Fibroblast of villous mesenchyme (primary cell): ENCODE data around the gene NRG2. TPM values are rescaled to one million over a fixed set of nuclear protein-coding genes. Genes with fewer than 3 reads are reported as not detected.

Source experiments
- DNase-seq: peaks from one replicate; pipeline ENCODE4 v3.0.0-alpha.2; 2010; ENCODE audit warnings: low read depth
- H3K4me3 ChIP-seq: 2 replicates; pipeline ENCODE4 v1.5.1; 2011; ENCODE audit warnings: low read depth, mild to moderate bottlenecking, low read length
- CTCF ChIP-seq: IDR thresholded peaks from 2 replicates; pipeline ENCODE4 v1.5.1; 2012; ENCODE audit warnings: low read depth, mild to moderate bottlenecking, low read length; ENCODE audit not compliant: insufficient read depth
- total RNA-seq: library from RNA; depleted of rRNA; stranded (reverse); fragments of >200 nt; gene quantifications from 2 replicates; pipeline ENCODE4 v1.2.3, GENCODE V29; 2012

The NRG2 gene
- total RNA-seq, 1 donor: under 0.01 TPM

GRCh38 chr5:139839232-139839815 lies 203.8 kb downstream of the NRG2 start:
- H3K4me3 ChIP-seq: no peak overlapping the region
- no peak for DNase-seq
- no peak for TF ChIP-seq CTCF

GRCh38 chr5:139838381-139839197 lies 204.5 kb downstream of the NRG2 start:
- no peak for DNase-seq
- H3K4me3 ChIP-seq: no peak overlapping the region
- no peak for TF ChIP-seq CTCF

GRCh38 chr5:139837711-139838380 lies 205.3 kb downstream of the NRG2 start:
- no peak for TF ChIP-seq CTCF
- DNase-seq: no peak
- no peak overlapping the region for H3K4me3 ChIP-seq

- TF ChIP-seq CTCF: no peak
- no peak overlapping the region for H3K4me3 ChIP-seq
- DNase-seq: no peak
Measured at GRCh38 chr5:139836469-139837208, 206.5 kb downstream of the NRG2 start.

- no peak for TF ChIP-seq CTCF
- no peak overlapping the region for H3K4me3 ChIP-seq
- no peak for DNase-seq
Measured at GRCh38 chr5:139835656-139836055, 207.4 kb downstream of the NRG2 start.

- no peak overlapping the region for H3K4me3 ChIP-seq
- TF ChIP-seq CTCF: no peak
- no peak for DNase-seq
Measured at GRCh38 chr5:139833525-139833924, 209.6 kb downstream of the NRG2 start.
